ENCODE results near the gene BCL2L1.

DNA sequence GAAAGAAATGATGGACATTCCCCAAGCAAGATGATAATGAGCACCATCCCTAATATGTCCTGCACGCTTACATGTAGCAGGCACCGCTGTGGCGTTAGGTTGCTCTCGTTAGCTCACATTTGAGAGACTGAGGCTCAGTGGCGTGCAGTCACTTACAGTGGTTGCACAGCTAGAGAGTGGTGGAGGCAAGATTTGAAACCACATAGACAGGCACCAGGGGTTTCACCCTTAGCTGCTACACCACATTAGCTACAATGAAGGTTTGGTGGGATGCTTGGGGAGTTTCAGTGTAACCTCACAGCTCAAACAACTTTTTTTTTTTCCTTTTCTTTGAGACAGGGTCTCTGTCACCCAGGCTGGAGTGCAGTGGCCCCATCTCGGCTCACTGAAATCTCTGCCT lies 81.3 kb downstream of the BCL2L1 start:
- TF ChIP-seq, protein P1, sequence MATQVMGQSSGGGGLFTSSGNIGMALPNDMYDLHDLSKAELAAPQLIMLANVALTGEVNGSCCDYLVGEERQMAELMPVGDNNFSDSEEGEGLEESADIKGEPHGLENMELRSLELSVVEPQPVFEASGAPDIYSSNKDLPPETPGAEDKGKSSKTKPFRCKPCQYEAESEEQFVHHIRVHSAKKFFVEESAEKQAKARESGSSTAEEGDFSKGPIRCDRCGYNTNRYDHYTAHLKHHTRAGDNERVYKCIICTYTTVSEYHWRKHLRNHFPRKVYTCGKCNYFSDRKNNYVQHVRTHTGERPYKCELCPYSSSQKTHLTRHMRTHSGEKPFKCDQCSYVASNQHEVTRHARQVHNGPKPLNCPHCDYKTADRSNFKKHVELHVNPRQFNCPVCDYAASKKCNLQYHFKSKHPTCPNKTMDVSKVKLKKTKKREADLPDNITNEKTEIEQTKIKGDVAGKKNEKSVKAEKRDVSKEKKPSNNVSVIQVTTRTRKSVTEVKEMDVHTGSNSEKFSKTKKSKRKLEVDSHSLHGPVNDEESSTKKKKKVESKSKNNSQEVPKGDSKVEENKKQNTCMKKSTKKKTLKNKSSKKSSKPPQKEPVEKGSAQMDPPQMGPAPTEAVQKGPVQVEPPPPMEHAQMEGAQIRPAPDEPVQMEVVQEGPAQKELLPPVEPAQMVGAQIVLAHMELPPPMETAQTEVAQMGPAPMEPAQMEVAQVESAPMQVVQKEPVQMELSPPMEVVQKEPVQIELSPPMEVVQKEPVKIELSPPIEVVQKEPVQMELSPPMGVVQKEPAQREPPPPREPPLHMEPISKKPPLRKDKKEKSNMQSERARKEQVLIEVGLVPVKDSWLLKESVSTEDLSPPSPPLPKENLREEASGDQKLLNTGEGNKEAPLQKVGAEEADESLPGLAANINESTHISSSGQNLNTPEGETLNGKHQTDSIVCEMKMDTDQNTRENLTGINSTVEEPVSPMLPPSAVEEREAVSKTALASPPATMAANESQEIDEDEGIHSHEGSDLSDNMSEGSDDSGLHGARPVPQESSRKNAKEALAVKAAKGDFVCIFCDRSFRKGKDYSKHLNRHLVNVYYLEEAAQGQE (IDR thresholded peaks at IDR 0.05; ENCODE audit: low read depth, low read length) = no peak
- TF ChIP-seq GABPA (IDR thresholded peaks at IDR 0.05; ENCODE audit: low read depth) (no peak), TAF1 (IDR thresholded peaks at IDR 0.05; ENCODE audit: borderline replicate concordance, low read depth, low read length) (no peak), YY1 (IDR thresholded peaks at IDR 0.05; ENCODE audit: low read depth) (no peak), EP300 (IDR thresholded peaks at IDR 0.05; ENCODE audit: borderline replicate concordance in 1 of 2, low read depth in 1 of 2, low read length in 1 of 2) (no peak), EZH2phosphoT487 (IDR thresholded peaks at IDR 0.05; ENCODE audit: borderline replicate concordance, low read depth) (no peak)
- TF ChIP-seq, protein P2, sequence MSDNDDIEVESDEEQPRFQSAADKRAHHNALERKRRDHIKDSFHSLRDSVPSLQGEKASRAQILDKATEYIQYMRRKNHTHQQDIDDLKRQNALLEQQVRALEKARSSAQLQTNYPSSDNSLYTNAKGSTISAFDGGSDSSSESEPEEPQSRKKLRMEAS (IDR thresholded peaks at IDR 0.05; ENCODE audit: low read depth) = no peak
- TF ChIP-seq, protein P3, sequence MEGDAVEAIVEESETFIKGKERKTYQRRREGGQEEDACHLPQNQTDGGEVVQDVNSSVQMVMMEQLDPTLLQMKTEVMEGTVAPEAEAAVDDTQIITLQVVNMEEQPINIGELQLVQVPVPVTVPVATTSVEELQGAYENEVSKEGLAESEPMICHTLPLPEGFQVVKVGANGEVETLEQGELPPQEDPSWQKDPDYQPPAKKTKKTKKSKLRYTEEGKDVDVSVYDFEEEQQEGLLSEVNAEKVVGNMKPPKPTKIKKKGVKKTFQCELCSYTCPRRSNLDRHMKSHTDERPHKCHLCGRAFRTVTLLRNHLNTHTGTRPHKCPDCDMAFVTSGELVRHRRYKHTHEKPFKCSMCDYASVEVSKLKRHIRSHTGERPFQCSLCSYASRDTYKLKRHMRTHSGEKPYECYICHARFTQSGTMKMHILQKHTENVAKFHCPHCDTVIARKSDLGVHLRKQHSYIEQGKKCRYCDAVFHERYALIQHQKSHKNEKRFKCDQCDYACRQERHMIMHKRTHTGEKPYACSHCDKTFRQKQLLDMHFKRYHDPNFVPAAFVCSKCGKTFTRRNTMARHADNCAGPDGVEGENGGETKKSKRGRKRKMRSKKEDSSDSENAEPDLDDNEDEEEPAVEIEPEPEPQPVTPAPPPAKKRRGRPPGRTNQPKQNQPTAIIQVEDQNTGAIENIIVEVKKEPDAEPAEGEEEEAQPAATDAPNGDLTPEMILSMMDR (IDR thresholded peaks at IDR 0.05) = no peak
- TF ChIP-seq, protein P4, sequence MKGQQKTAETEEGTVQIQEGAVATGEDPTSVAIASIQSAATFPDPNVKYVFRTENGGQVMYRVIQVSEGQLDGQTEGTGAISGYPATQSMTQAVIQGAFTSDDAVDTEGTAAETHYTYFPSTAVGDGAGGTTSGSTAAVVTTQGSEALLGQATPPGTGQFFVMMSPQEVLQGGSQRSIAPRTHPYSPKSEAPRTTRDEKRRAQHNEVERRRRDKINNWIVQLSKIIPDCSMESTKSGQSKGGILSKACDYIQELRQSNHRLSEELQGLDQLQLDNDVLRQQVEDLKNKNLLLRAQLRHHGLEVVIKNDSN (IDR thresholded peaks at IDR 0.05; ENCODE audit: borderline replicate concordance, low read depth) = no peak
- TF ChIP-seq, protein P5, sequence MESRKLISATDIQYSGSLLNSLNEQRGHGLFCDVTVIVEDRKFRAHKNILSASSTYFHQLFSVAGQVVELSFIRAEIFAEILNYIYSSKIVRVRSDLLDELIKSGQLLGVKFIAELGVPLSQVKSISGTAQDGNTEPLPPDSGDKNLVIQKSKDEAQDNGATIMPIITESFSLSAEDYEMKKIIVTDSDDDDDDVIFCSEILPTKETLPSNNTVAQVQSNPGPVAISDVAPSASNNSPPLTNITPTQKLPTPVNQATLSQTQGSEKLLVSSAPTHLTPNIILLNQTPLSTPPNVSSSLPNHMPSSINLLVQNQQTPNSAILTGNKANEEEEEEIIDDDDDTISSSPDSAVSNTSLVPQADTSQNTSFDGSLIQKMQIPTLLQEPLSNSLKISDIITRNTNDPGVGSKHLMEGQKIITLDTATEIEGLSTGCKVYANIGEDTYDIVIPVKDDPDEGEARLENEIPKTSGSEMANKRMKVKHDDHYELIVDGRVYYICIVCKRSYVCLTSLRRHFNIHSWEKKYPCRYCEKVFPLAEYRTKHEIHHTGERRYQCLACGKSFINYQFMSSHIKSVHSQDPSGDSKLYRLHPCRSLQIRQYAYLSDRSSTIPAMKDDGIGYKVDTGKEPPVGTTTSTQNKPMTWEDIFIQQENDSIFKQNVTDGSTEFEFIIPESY (IDR thresholded peaks at IDR 0.05; ENCODE audit: borderline replicate concordance, low read depth) = no peak

All from SK-N-SH (cell line).